Activated T-cell treated with anti-CD3 and anti-CD28 coated beads, Interleukin-2, amount 50 U/mL, for 4 hours (primary cell): Measurements from ENCODE around the gene HIPK1. TPM values are rescaled to one million over a fixed set of nuclear protein-coding genes. Genes with fewer than 3 reads are reported as not detected.
"Not testable (repeated sequence)": the region's sequence is repeated elsewhere in the genome, so short reads cannot be mapped to it uniquely, and the experiment has no call there.

Experiments used
- ATAC-seq, 2 donors: fragments of 200-7000 bp; cut with Tn5 transposase; one replicate each; pipeline ENCODE4 v1.10.0; 2021
- DNase-seq: peaks from one replicate; pipeline ENCODE4 v3.0.0-alpha.2; 2020
- H3K27me3 Mint-ChIP-seq: one replicate; pipeline ENCODE4 v1.8.0; 2021; ENCODE audit warnings: low read depth, mixed read lengths
- H3K36me3 Mint-ChIP-seq: one replicate; pipeline ENCODE4 v1.8.0; 2022; ENCODE audit warnings: mixed read lengths; ENCODE audit not compliant: insufficient read depth
- H3K4me1 Mint-ChIP-seq: one replicate; pipeline ENCODE4 v1.8.0; 2021; ENCODE audit warnings: low read depth, mixed read lengths
- H3K4me3 Mint-ChIP-seq: one replicate; pipeline ENCODE4 v1.8.0; 2021; ENCODE audit warnings: mild to moderate bottlenecking, moderate library complexity, mixed read lengths
- H3K9me3 Mint-ChIP-seq: one replicate; pipeline ENCODE4 v1.8.0; 2021; ENCODE audit warnings: mixed read lengths
- total RNA-seq, 3 donors: library from RNA; stranded (reverse); gene quantifications; one replicate each; pipeline ENCODE4 v1.2.1, GENCODE V29; 2021

Gene HIPK1
- total RNA-seq, 3 donors from 2014 or later: 63.6 to 67.1 (median 63.6) TPM

- Mint-ChIP-seq H3K4me1 (no peaks in the 10 kb centered on the region), H3K9me3 (peaks cover 4% of the 10 kb centered on the region)
Measured at GRCh38 chr1:114015075-114015474, 86.0 kb downstream of the HIPK1 start.

GRCh38 chr1:114019724-114020123 is 90.6 kb downstream of the HIPK1 start:
- DNase-seq, H3K4me3 Mint-ChIP-seq, ATAC-seq, H3K27me3 Mint-ChIP-seq, H3K36me3 Mint-ChIP-seq, H3K9me3 Mint-ChIP-seq, H3K4me1 Mint-ChIP-seq: not testable (repeated sequence)

More at GRCh38 chr1:114015075-114015474, 86.0 kb downstream of the HIPK1 start:
- Mint-ChIP-seq H3K4me3 (no peak overlapping the region), H3K36me3 (no peaks in the 10 kb centered on the region), H3K27me3 (peaks cover 13% of the 10 kb centered on the region)
- ATAC-seq (no peak), DNase-seq (no peak)

- H3K9me3 Mint-ChIP-seq: peaks cover 4% of the 10 kb centered on the region
- peaks cover 5% of the 10 kb centered on the region for H3K27me3 Mint-ChIP-seq
- H3K36me3 Mint-ChIP-seq: no peaks in the 10 kb centered on the region
- no peak overlapping the region for H3K4me3 Mint-ChIP-seq
- no peaks in the 10 kb centered on the region for H3K4me1 Mint-ChIP-seq
- ATAC-seq: no peak
- DNase-seq: no peak
Measured at GRCh38 chr1:114021665-114022099, 92.6 kb downstream of the HIPK1 start.

GRCh38 chr1:114022877-114023276 is 93.8 kb downstream of the HIPK1 start:
- Mint-ChIP-seq H3K36me3 (no peaks in the 10 kb centered on the region), H3K4me1 (no peaks in the 10 kb centered on the region), H3K27me3 (peaks cover 3% of the 10 kb centered on the region), H3K9me3 (peaks cover 4% of the 10 kb centered on the region), H3K4me3 (no peak overlapping the region)
- DNase-seq (no peak), ATAC-seq (no peak)

GRCh38 chr1:114023377-114023776 is 94.3 kb downstream of the HIPK1 start:
- Mint-ChIP-seq H3K36me3 (no peaks in the 10 kb centered on the region), H3K9me3 (peaks cover 4% of the 10 kb centered on the region), H3K4me1 (no peaks in the 10 kb centered on the region), H3K27me3 (peaks cover under 1% of the 10 kb centered on the region), H3K4me3 (no peak overlapping the region)
- no peak for DNase-seq
- no peak for ATAC-seq

GRCh38 chr1:114024049-114024448 is 94.9 kb downstream of the HIPK1 start:
- no peaks in the 10 kb centered on the region for H3K4me1 Mint-ChIP-seq
- H3K4me3 Mint-ChIP-seq: no peak overlapping the region
- H3K9me3 Mint-ChIP-seq: peaks cover 4% of the 10 kb centered on the region
- ATAC-seq (no peak), DNase-seq (no peak)
- H3K27me3 Mint-ChIP-seq: no peaks in the 10 kb centered on the region
- no peaks in the 10 kb centered on the region for H3K36me3 Mint-ChIP-seq

GRCh38 chr1:114025609-114026401 is 96.7 kb downstream of the HIPK1 start:
- DNase-seq: no peak
- no peaks in the 10 kb centered on the region for H3K4me1 Mint-ChIP-seq
- ATAC-seq: no peak
- no peaks in the 10 kb centered on the region for H3K9me3 Mint-ChIP-seq
- H3K4me3 Mint-ChIP-seq: no peak overlapping the region
- H3K27me3 Mint-ChIP-seq: no peaks in the 10 kb centered on the region
- no peaks in the 10 kb centered on the region for H3K36me3 Mint-ChIP-seq

- Mint-ChIP-seq H3K9me3 (no peaks in the 10 kb centered on the region), H3K4me1 (no peaks in the 10 kb centered on the region), H3K4me3 (no peak overlapping the region), H3K36me3 (no peaks in the 10 kb centered on the region), H3K27me3 (no peaks in the 10 kb centered on the region)
- ATAC-seq (no peak), DNase-seq (no peak)
Measured at GRCh38 chr1:114026797-114027196, 97.7 kb downstream of the HIPK1 start.

Other genes with a start within 250 kb of the HIPK1 start
- gene PHTF1, start 169.8 kb upstream of the HIPK1 start, total RNA-seq: 10 to 100 TPM in 1 of 3 donors, 1 to 10 TPM in 2; 9.1 to 10.9 (median 9.9) TPM
- gene RSBN1, start 116.8 kb upstream of the HIPK1 start, total RNA-seq: 10 to 100 TPM; 15.4 to 20.2 (median 17.2) TPM
- gene PTPN22, start 57.6 kb upstream of the HIPK1 start, total RNA-seq: 10 to 100 TPM; 39.9 to 49.3 (median 46.8) TPM
- gene BCL2L15, start 41.7 kb upstream of the HIPK1 start, total RNA-seq: 1 to 10 TPM in 2 of 3 donors, under 1 TPM in 1; 0.74 to 1.6 (median 1.4) TPM
- 10 to 100 TPM; 32.2 to 36.3 (median 32.3) TPM for gene AP4B1, start 24.5 kb upstream of the HIPK1 start, total RNA-seq
- gene DCLRE1B, start 24.0 kb upstream of the HIPK1 start, total RNA-seq: 10 to 100 TPM; 22.0 to 23.2 (median 22.2) TPM
- under 1 TPM; 0.15 to 0.21 (median 0.16) TPM for gene OLFML3, start 50.1 kb downstream of the HIPK1 start, total RNA-seq
- not detected for gene SYT6, start 224.5 kb downstream of the HIPK1 start, total RNA-seq